ENCODE measurements around the gene RIPK1. TPM values are rescaled to one million over a fixed set of nuclear protein-coding genes. Genes with fewer than 3 reads are reported as not detected.
A peak's percentile ranks its signal among the peaks of the same experiment; 100 is the strongest.

RIPK1 gene
- total and polyA plus RNA-seq, 10 of the 15 experiments (the other 5 are each of a cell fraction or from before 2014, with no cell fraction given): 1.6 to 11.2 (median 6.3) TPM

DNA sequence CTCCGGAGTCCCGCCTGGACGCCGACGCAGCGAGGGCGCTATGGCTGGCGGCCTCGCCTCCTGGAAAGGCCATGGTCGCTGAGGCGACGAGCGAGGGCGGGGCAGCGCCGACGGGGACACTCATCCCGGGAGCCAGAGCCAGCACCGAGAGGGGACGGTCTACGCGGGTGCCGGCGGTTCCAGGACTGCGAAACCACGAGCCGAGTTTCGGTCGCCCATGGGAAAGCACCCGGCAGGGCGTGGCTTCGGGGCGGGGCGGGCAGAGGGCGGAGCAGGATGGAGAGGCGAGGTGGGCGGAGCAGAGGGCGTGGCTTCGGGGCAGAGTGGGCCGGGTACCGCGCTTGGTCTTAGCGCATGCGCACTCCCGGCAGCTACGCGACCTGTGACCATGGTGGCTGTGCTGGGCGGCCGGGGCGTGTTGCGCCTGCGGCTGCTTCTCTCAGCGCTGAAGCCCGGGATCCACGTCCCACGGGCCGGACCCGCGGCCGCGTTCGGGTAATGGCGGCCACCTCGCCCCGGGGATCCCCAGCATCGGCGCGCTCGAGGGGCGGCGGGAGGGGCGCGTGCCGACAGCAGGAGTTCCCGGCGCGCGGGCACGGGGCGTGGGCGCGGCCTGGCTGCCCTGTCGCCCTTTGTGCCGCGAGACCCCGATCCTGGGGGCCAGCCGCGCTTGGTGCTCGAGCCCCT lies 50.2 kb downstream of the RIPK1 start, which contains the start of gene BPHL (continued):
- TF ChIP-seq POLR2AphosphoS2 (IDR thresholded peaks at IDR 0.05; ENCODE audit: low read depth, low read length) (no peak), CBX5 (IDR thresholded peaks at IDR 0.05; ENCODE audit: low read depth) (no peak), SRF (IDR thresholded peaks at IDR 0.05; ENCODE audit: low read depth in 2 of 2, low read length in 2 of 2) (no peak), ZNF622 (IDR thresholded peaks at IDR 0.05) (no peak), BRCA1 (IDR thresholded peaks at IDR 0.05; ENCODE audit: low read depth, low read length) (0 out of 2 replicates have a peak, but pooled peaks have one; percentile 24), IKZF2 (IDR thresholded peaks at IDR 0.05) (peak; percentile 84 to 87), CBFB (IDR thresholded peaks at IDR 0.05; ENCODE audit: low read depth) (peak; percentile 56; the same call in 1 of the 2 replicates), RFX5 (IDR thresholded peaks at IDR 0.05; ENCODE audit: low read depth, low read length) (no peak), MYC (IDR thresholded peaks at IDR 0.05; ENCODE audit: insufficient read depth, insufficient read length, insufficient replicate concordance, low read length, severe bottlenecking) (no peak), RELA (IDR thresholded peaks at IDR 0.05; ENCODE audit: borderline replicate concordance, partially characterized antibody) (peak; percentile 83), ZZZ3 (IDR thresholded peaks at IDR 0.05; ENCODE audit: control insufficient read depth, insufficient read length, low read depth) (no peak), SP1 (IDR thresholded peaks at IDR 0.05; ENCODE audit: low read depth, low read length) (peak; percentile 60), WRNIP1 (IDR thresholded peaks at IDR 0.05; ENCODE audit: borderline replicate concordance, low read depth, low read length) (no peak), POLR2A (IDR thresholded peaks at IDR 0.05; ENCODE audit: low read depth, low read length) (peak; percentile 90), BACH1 (IDR thresholded peaks at IDR 0.05; ENCODE audit: borderline replicate concordance) (peak; percentile 83), MTA2 (IDR thresholded peaks at IDR 0.05; ENCODE audit: low read depth) (no peak), YY1 (IDR thresholded peaks at IDR 0.05; ENCODE audit: low read depth, low read length) (peak; percentile 74), CEBPB (IDR thresholded peaks at IDR 0.05; ENCODE audit: borderline replicate concordance in 1 of 2, low read depth in 2 of 2, low read length in 2 of 2) (no peak), ZSCAN29 (IDR thresholded peaks at IDR 0.05) (peak; percentile 98), PAX8 (IDR thresholded peaks at IDR 0.05) (no peak), RUNX3 (IDR thresholded peaks at IDR 0.05; ENCODE audit: low read length) (peak; percentile 74), TCF12 (IDR thresholded peaks at IDR 0.05; ENCODE audit: low read depth, low read length) (no peak)
- TF ChIP-seq, protein P1, sequence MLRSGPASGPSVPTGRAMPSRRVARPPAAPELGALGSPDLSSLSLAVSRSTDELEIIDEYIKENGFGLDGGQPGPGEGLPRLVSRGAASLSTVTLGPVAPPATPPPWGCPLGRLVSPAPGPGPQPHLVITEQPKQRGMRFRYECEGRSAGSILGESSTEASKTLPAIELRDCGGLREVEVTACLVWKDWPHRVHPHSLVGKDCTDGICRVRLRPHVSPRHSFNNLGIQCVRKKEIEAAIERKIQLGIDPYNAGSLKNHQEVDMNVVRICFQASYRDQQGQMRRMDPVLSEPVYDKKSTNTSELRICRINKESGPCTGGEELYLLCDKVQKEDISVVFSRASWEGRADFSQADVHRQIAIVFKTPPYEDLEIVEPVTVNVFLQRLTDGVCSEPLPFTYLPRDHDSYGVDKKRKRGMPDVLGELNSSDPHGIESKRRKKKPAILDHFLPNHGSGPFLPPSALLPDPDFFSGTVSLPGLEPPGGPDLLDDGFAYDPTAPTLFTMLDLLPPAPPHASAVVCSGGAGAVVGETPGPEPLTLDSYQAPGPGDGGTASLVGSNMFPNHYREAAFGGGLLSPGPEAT (IDR thresholded peaks at IDR 0.05; ENCODE audit: low read depth): peak; percentile 78
- TF ChIP-seq, protein P2, sequence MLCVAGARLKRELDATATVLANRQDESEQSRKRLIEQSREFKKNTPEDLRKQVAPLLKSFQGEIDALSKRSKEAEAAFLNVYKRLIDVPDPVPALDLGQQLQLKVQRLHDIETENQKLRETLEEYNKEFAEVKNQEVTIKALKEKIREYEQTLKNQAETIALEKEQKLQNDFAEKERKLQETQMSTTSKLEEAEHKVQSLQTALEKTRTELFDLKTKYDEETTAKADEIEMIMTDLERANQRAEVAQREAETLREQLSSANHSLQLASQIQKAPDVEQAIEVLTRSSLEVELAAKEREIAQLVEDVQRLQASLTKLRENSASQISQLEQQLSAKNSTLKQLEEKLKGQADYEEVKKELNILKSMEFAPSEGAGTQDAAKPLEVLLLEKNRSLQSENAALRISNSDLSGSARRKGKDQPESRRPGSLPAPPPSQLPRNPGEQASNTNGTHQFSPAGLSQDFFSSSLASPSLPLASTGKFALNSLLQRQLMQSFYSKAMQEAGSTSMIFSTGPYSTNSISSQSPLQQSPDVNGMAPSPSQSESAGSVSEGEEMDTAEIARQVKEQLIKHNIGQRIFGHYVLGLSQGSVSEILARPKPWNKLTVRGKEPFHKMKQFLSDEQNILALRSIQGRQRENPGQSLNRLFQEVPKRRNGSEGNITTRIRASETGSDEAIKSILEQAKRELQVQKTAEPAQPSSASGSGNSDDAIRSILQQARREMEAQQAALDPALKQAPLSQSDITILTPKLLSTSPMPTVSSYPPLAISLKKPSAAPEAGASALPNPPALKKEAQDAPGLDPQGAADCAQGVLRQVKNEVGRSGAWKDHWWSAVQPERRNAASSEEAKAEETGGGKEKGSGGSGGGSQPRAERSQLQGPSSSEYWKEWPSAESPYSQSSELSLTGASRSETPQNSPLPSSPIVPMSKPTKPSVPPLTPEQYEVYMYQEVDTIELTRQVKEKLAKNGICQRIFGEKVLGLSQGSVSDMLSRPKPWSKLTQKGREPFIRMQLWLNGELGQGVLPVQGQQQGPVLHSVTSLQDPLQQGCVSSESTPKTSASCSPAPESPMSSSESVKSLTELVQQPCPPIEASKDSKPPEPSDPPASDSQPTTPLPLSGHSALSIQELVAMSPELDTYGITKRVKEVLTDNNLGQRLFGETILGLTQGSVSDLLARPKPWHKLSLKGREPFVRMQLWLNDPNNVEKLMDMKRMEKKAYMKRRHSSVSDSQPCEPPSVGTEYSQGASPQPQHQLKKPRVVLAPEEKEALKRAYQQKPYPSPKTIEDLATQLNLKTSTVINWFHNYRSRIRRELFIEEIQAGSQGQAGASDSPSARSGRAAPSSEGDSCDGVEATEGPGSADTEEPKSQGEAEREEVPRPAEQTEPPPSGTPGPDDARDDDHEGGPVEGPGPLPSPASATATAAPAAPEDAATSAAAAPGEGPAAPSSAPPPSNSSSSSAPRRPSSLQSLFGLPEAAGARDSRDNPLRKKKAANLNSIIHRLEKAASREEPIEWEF (IDR thresholded peaks at IDR 0.05; ENCODE audit: insufficient replicate concordance, low read depth, low read length): no peak

Data from GM12878 (cell line).